ENCODE data around the gene SLC4A1. TPM values are rescaled to one million over a fixed set of nuclear protein-coding genes. Genes with fewer than 3 reads are reported as not detected.

Gene SLC4A1
- total RNA-seq, 4 donors from 2014 or later: 2.4 TPM; not detected in 3

GRCh38 chr17:44216173-44216572 is 51.8 kb downstream of the SLC4A1 start:
- DNase-seq (ENCODE audit: low spot score in 2 of 2): no peak
- intact Hi-C loops (cut with DNase I; ENCODE audit: low total_unique reads): loop anchor here (5.0 kb wide), 1 partner anchor 106 kb away; the partner anchor contains the start of gene SLC25A39

GRCh38 chr17:44214896-44215295 is 53.0 kb downstream of the SLC4A1 start:
- H3K4me3 ChIP-seq (ENCODE audit: low read depth, poor library complexity, severe bottlenecking): no peak overlapping the region
- WGBS, 2 donors: 91 to 94% methylated on average over 6 of the region's 6 CpGs
- no peak for TF ChIP-seq POLR2A (IDR thresholded peaks at IDR 0.05)
- TF ChIP-seq CTCF (IDR thresholded peaks at IDR 0.05): no peak
- intact Hi-C loops (cut with DNase I; ENCODE audit: low total_unique reads): loop anchor here (5.0 kb wide), 1 partner anchor 107 kb away; the partner anchor contains the start of gene SLC25A39
- no peak for DNase-seq (ENCODE audit: low spot score in 2 of 2)

More at GRCh38 chr17:44216173-44216572, 51.8 kb downstream of the SLC4A1 start:
- no peak overlapping the region for H3K4me3 ChIP-seq (ENCODE audit: low read depth, poor library complexity, severe bottlenecking)
- 68 to 79% methylated on average over 5 of the region's 5 CpGs for WGBS, 2 donors
- TF ChIP-seq POLR2A (IDR thresholded peaks at IDR 0.05): no peak
- no peak for TF ChIP-seq CTCF (IDR thresholded peaks at IDR 0.05)

- DNase-seq (ENCODE audit: low spot score in 2 of 2): no peak
- H3K4me3 ChIP-seq (ENCODE audit: low read depth, poor library complexity, severe bottlenecking): no peak overlapping the region
- intact Hi-C loops (cut with DNase I; ENCODE audit: low total_unique reads): no loop called here
- TF ChIP-seq POLR2A (IDR thresholded peaks at IDR 0.05) (no peak), CTCF (IDR thresholded peaks at IDR 0.05) (no peak)
- 90 to 92% methylated on average over 1 of the region's 1 CpG for WGBS, 2 donors
Measured at GRCh38 chr17:44214230-44214494, 53.8 kb downstream of the SLC4A1 start.

- no peak for TF ChIP-seq CTCF (IDR thresholded peaks at IDR 0.05)
- no peak for TF ChIP-seq POLR2A (IDR thresholded peaks at IDR 0.05)
- H3K4me3 ChIP-seq (ENCODE audit: low read depth, poor library complexity, severe bottlenecking): no peak overlapping the region
- intact Hi-C loops (cut with DNase I; ENCODE audit: low total_unique reads): no loop called here
- WGBS, 2 donors: 84 to 87% methylated on average over 15 of the region's 15 CpGs
- no peak for DNase-seq (ENCODE audit: low spot score in 2 of 2)
Measured at GRCh38 chr17:44213403-44214229, 54.3 kb downstream of the SLC4A1 start.

- WGBS, 2 donors: 61 to 69% methylated on average over 18 to 29 of the region's 31 CpGs
- no peak for DNase-seq (ENCODE audit: low spot score in 2 of 2)
- H3K4me3 ChIP-seq (ENCODE audit: low read depth, poor library complexity, severe bottlenecking): no peak overlapping the region
- intact Hi-C loops (cut with DNase I; ENCODE audit: low total_unique reads): no loop called here
- TF ChIP-seq CTCF (IDR thresholded peaks at IDR 0.05): no peak
- no peak for TF ChIP-seq POLR2A (IDR thresholded peaks at IDR 0.05)
Measured at GRCh38 chr17:44212507-44213402, 55.2 kb downstream of the SLC4A1 start.
